ENCODE data around the gene TOLLIP. TPM values are rescaled to one million over a fixed set of nuclear protein-coding genes. Genes with fewer than 3 reads are reported as not detected.
A peak's percentile ranks its signal among the peaks of the same experiment; 100 is the strongest.
"Not testable (repeated sequence)": the region's sequence is repeated elsewhere in the genome, so short reads cannot be mapped to it uniquely, and the experiment has no call there.

Gene TOLLIP
- total RNA-seq, 1 experiment from 2014 or later = 78.3 TPM

- peak in 1 of 2 experiments; percentile 31 for DNase-seq
Observed at GRCh38 chr11:1348146-1348795, 38.8 kb upstream of the TOLLIP start.

GRCh38 chr11:1347411-1347999, 38.1 kb upstream of the TOLLIP start:
- POLR2A ChIA-PET; CTCF ChIA-PET; H3K4me3 Mint-ChIP-seq (ENCODE audit: unreplicated experiment); intact Hi-C loops (cut with micrococcal nuclease; ENCODE audit: unreplicated experiment); H3K9me3 ChIP-seq; H3K27me3 Mint-ChIP-seq (ENCODE audit: insufficient read depth, unreplicated experiment); H3K4me1 ChIP-seq; H3K27ac Mint-ChIP-seq (ENCODE audit: unreplicated experiment); H3K9me3 Mint-ChIP-seq (ENCODE audit: unreplicated experiment); H3K4me3 ChIP-seq (ENCODE audit: low read depth, low read length); H3K36me3 Mint-ChIP-seq (ENCODE audit: insufficient read depth, unreplicated experiment); H3K4me1 Mint-ChIP-seq (ENCODE audit: low read depth, unreplicated experiment); H3K36me3 ChIP-seq (ENCODE audit: control insufficient read depth, insufficient read depth, low read length); BruUV-seq (replicated peaks); H3K27me3 ChIP-seq (replicated peaks; ENCODE audit: control insufficient read depth, insufficient read depth, low read length): not testable (repeated sequence)
- DNase-seq = peak in 1 of 2 experiments; percentile 13

More at GRCh38 chr11:1348146-1348795, 38.8 kb upstream of the TOLLIP start:
- BruUV-seq (replicated peaks) = no TSS peak
- no peaks in the 10 kb centered on the region for H3K36me3 ChIP-seq (ENCODE audit: control insufficient read depth, insufficient read depth, low read length)
- no peaks in the 10 kb centered on the region for H3K9me3 ChIP-seq
- no peak overlapping the region for H3K4me3 ChIP-seq (ENCODE audit: low read depth, low read length)
- no peaks in the 10 kb centered on the region for H3K27me3 ChIP-seq (replicated peaks; ENCODE audit: control insufficient read depth, insufficient read depth, low read length)
- intact Hi-C loops (cut with micrococcal nuclease; ENCODE audit: unreplicated experiment) = no loop called here
- Mint-ChIP-seq H3K9me3 (ENCODE audit: unreplicated experiment) (no peaks in the 10 kb centered on the region), H3K4me3 (ENCODE audit: unreplicated experiment) (no peak overlapping the region), H3K4me1 (ENCODE audit: low read depth, unreplicated experiment) (peaks cover 6% of the 10 kb centered on the region), H3K27me3 (ENCODE audit: insufficient read depth, unreplicated experiment) (peaks cover 2% of the 10 kb centered on the region), H3K27ac (ENCODE audit: unreplicated experiment) (no peak overlapping the region), H3K36me3 (ENCODE audit: insufficient read depth, unreplicated experiment) (peaks cover 7% of the 10 kb centered on the region)
- CTCF ChIA-PET = no interaction called here
- no peak for TF ChIP-seq CTCF (IDR thresholded peaks at IDR 0.05; ENCODE audit: insufficient read depth in 1 of 2, low read depth in 1 of 2, low read length in 1 of 2, severe bottlenecking in 1 of 2, unreplicated experiment in 1 of 2)
- H3K4me1 ChIP-seq = peaks cover 5% of the 10 kb centered on the region; the same call in 1 of the 2 replicates
- POLR2A ChIA-PET = no interaction called here

- no peak for TF ChIP-seq CTCF (IDR thresholded peaks at IDR 0.05; ENCODE audit: insufficient read depth in 1 of 2, low read depth in 1 of 2, low read length in 1 of 2, severe bottlenecking in 1 of 2, unreplicated experiment in 1 of 2)
- H3K4me3 Mint-ChIP-seq (ENCODE audit: unreplicated experiment) = no peak overlapping the region
- no peak overlapping the region for H3K27ac Mint-ChIP-seq (ENCODE audit: unreplicated experiment)
- no peak overlapping the region for H3K4me3 ChIP-seq (ENCODE audit: low read depth, low read length)
- intact Hi-C loops (cut with micrococcal nuclease; ENCODE audit: unreplicated experiment) = no loop called here
- H3K9me3 Mint-ChIP-seq (ENCODE audit: unreplicated experiment) = no peaks in the 10 kb centered on the region
- no peaks in the 10 kb centered on the region for H3K27me3 ChIP-seq (replicated peaks; ENCODE audit: control insufficient read depth, insufficient read depth, low read length)
- peaks cover 6% of the 10 kb centered on the region for H3K4me1 Mint-ChIP-seq (ENCODE audit: low read depth, unreplicated experiment)
- peaks cover 7% of the 10 kb centered on the region for H3K36me3 Mint-ChIP-seq (ENCODE audit: insufficient read depth, unreplicated experiment)
- H3K27me3 Mint-ChIP-seq (ENCODE audit: insufficient read depth, unreplicated experiment) = peaks cover 2% of the 10 kb centered on the region
- no peaks in the 10 kb centered on the region for H3K9me3 ChIP-seq
- BruUV-seq (replicated peaks) = no TSS peak
- ChIA-PET CTCF (no interaction called here), POLR2A (no interaction called here)
- H3K36me3 ChIP-seq (ENCODE audit: control insufficient read depth, insufficient read depth, low read length) = no peaks in the 10 kb centered on the region
- H3K4me1 ChIP-seq = peaks cover 5% of the 10 kb centered on the region; the same call in 1 of the 2 replicates
- DNase-seq = peak in 1 of 2 experiments; percentile 31
Observed at GRCh38 chr11:1346669-1347390, 37.4 kb upstream of the TOLLIP start.

All from Caco-2 (cell line).